ELF-1 (cell line): ENCODE measurements around the gene MBP.

ENCODE experiments used
- DNase-seq: peaks from one replicate; pipeline ENCODE4 v3.0.0-alpha.2; 2016; ENCODE audit warnings: low read depth, low spot score

Gene MBP

GRCh38 chr18:77114415-77115191 is 18.0 kb downstream of the MBP start:
- peak; percentile 71 for DNase-seq

- DNase-seq = no peak
These were observed 18.5 kb downstream of the MBP start for GRCh38 chr18:77114152-77114414.

GRCh38 chr18:77113361-77114151 is 19.0 kb downstream of the MBP start:
- no peak for DNase-seq

- no peak for DNase-seq
These were observed 19.9 kb downstream of the MBP start for GRCh38 chr18:77112747-77113092.

- peak; percentile 45 for DNase-seq
These were observed 20.4 kb downstream of the MBP start for GRCh38 chr18:77111951-77112746.

GRCh38 chr18:77111449-77111848 is 21.1 kb downstream of the MBP start:
- DNase-seq = no peak

GRCh38 chr18:77110936-77111335 is 21.6 kb downstream of the MBP start:
- no peak for DNase-seq

GRCh38 chr18:77110400-77110799 is 22.2 kb downstream of the MBP start:
- no peak for DNase-seq

GRCh38 chr18:77109648-77110019 is 22.9 kb downstream of the MBP start:
- DNase-seq = no peak

- no peak for DNase-seq
These were observed 23.5 kb downstream of the MBP start for GRCh38 chr18:77108821-77109647.

- no peak for DNase-seq
These were observed 24.4 kb downstream of the MBP start for GRCh38 chr18:77108001-77108692.

GRCh38 chr18:77107292-77107691 is 25.3 kb downstream of the MBP start:
- no peak for DNase-seq

- no peak for DNase-seq
These were observed 26.3 kb downstream of the MBP start for GRCh38 chr18:77106331-77106730.

- no peak for DNase-seq
These were observed 26.9 kb downstream of the MBP start for GRCh38 chr18:77105680-77106079.

GRCh38 chr18:77105028-77105427 is 27.6 kb downstream of the MBP start:
- no peak for DNase-seq

- DNase-seq = no peak
These were observed 28.5 kb downstream of the MBP start for GRCh38 chr18:77103991-77104531.

GRCh38 chr18:77103187-77103850 is 29.3 kb downstream of the MBP start:
- no peak for DNase-seq

- DNase-seq = no peak
These were observed 30.1 kb downstream of the MBP start for GRCh38 chr18:77102259-77103040.
